GM23338 (cell line): ENCODE data around the gene MYO3B. TPM values are rescaled to one million over a fixed set of nuclear protein-coding genes. Genes with fewer than 3 reads are reported as not detected.

Source experiments
- ATAC-seq: fragments of 200-7000 bp; cut with Tn5 transposase; 3 replicates; pipeline ENCODE4 v1.9.1; 2020
- DNase-seq: peaks from one replicate; pipeline ENCODE4 v3.0.0-alpha.2; 2015; ENCODE audit warnings: low spot score
- H2AFZ ChIP-seq: fragments of 200-600 bp; sonication (generic); 2 replicates; pipeline ENCODE4 v1.8.0; 2016; ENCODE audit warnings: antibody characterized with exemption, mild to moderate bottlenecking, moderate library complexity
- H3F3A ChIP-seq: fragments of 200-600 bp; sonication (generic); replicated peaks from 2 replicates; pipeline ENCODE4 v1.8.0; 2017; ENCODE audit warnings: antibody characterized with exemption, mixed run types, low read depth
- H3K27ac ChIP-seq: fragments of 200-600 bp; sonication (generic); 2 replicates; pipeline ENCODE4 v1.6.1; 2016; ENCODE audit warnings: low read depth
- H3K27me3 ChIP-seq: fragments of 200-600 bp; sonication (generic); 2 replicates; pipeline ENCODE4 v1.8.0; 2016; ENCODE audit warnings: mild to moderate bottlenecking, mixed run types, moderate library complexity; ENCODE audit not compliant: insufficient read depth
- H3K36me3 ChIP-seq: fragments of 200-600 bp; sonication (generic); 2 replicates; pipeline ENCODE4 v1.8.0; 2016; ENCODE audit warnings: mild to moderate bottlenecking; ENCODE audit not compliant: insufficient read depth
- H3K4me1 ChIP-seq: fragments of 200-600 bp; sonication (generic); 2 replicates; pipeline ENCODE4 v1.8.0; 2016; ENCODE audit warnings: mild to moderate bottlenecking, moderate library complexity; ENCODE audit not compliant: insufficient read depth
- H3K4me2 ChIP-seq: fragments of 200-600 bp; sonication (generic); 2 replicates; pipeline ENCODE4 v1.7.1; 2017; ENCODE audit warnings: mixed run types
- H3K4me3 ChIP-seq: fragments of 200-600 bp; sonication (generic); 2 replicates; pipeline ENCODE4 v1.6.1; 2016; ENCODE audit warnings: mixed run types
- H3K79me2 ChIP-seq: fragments of 200-600 bp; sonication (generic); replicated peaks from 2 replicates; pipeline ENCODE4 v1.8.0; 2017; ENCODE audit warnings: mild to moderate bottlenecking; ENCODE audit not compliant: insufficient read depth
- H3K9me2 ChIP-seq: fragments of 200-600 bp; sonication (generic); 2 replicates; pipeline ENCODE4 v1.8.0; 2017; ENCODE audit not compliant: insufficient read depth
- H4K20me1 ChIP-seq: fragments of 200-600 bp; sonication (generic); replicated peaks from 2 replicates; pipeline ENCODE4 v1.8.0; 2017; ENCODE audit warnings: mild to moderate bottlenecking; ENCODE audit not compliant: insufficient read depth
- H3K27ac Mint-ChIP-seq: 2 replicates; pipeline ENCODE4 v1.8.0; 2020; ENCODE audit warnings: inconsistent platforms, mild to moderate bottlenecking, moderate library complexity, mixed read lengths
- H3K27me3 Mint-ChIP-seq: 3 replicates; pipeline ENCODE4 v1.8.0; 2022; ENCODE audit warnings: low read depth, mild to moderate bottlenecking, moderate library complexity, mixed read lengths, inconsistent platforms; ENCODE audit not compliant: insufficient read depth, poor library complexity
- H3K36me3 Mint-ChIP-seq: 3 replicates; pipeline ENCODE4 v1.8.0; 2021; ENCODE audit warnings: low read depth, mild to moderate bottlenecking, inconsistent platforms, moderate library complexity, mixed read lengths
- H3K4me1 Mint-ChIP-seq: 3 replicates; pipeline ENCODE4 v1.8.0; 2020; ENCODE audit warnings: mild to moderate bottlenecking, inconsistent platforms, mixed read lengths
- H3K4me3 Mint-ChIP-seq: 3 replicates; pipeline ENCODE4 v1.8.0; 2021; ENCODE audit warnings: moderate library complexity, mild to moderate bottlenecking, inconsistent platforms, mixed read lengths
- H3K9me3 Mint-ChIP-seq: 3 replicates; pipeline ENCODE4 v1.8.0; 2020; ENCODE audit warnings: moderate library complexity, mild to moderate bottlenecking, inconsistent platforms, mixed read lengths
- CREB1 ChIP-seq: fragments of 250-450 bp; sonication (Bioruptor Pico); IDR thresholded peaks from 2 replicates; pipeline ENCODE4 v1.5.0; 2020; ENCODE audit warnings: low read depth, mild to moderate bottlenecking, moderate library complexity
- CTCF ChIP-seq, 2 experiments: fragments of 200-600 bp in 1 of 2; sonication (generic) in 1 of 2; conservative IDR thresholded peaks; 2 replicates each; pipeline versions ENCODE4 v1.5.1 to v1.6.1; 2016 to 2017; ENCODE audit warnings: antibody characterized with exemption in 2 of 2, low read depth in 2 of 2, mild to moderate bottlenecking in 2 of 2, moderate library complexity in 1 of 2
- ETS1 ChIP-seq: IDR thresholded peaks from 2 replicates; pipeline ENCODE4 v1.6.1; 2016; ENCODE audit warnings: antibody characterized with exemption
- EZH2 ChIP-seq: fragments of 200-600 bp; sonication (generic); IDR thresholded peaks from one replicate; pipeline ENCODE4 v1.8.0; 2017; ENCODE audit warnings: antibody characterized with exemption, mild to moderate bottlenecking, low read depth; ENCODE audit not compliant: unreplicated experiment
- EZH2phosphoT487 ChIP-seq: fragments of 200-600 bp; sonication (generic); IDR thresholded peaks from one replicate; pipeline ENCODE4 v1.8.1; 2018; ENCODE audit warnings: antibody characterized with exemption; ENCODE audit not compliant: unreplicated experiment
- JUNB ChIP-seq: IDR thresholded peaks from one replicate; pipeline ENCODE4 v1.6.1; 2016; ENCODE audit warnings: antibody characterized with exemption; ENCODE audit not compliant: unreplicated experiment
- NANOG ChIP-seq: IDR thresholded peaks from 2 replicates; pipeline ENCODE4 v1.6.1; 2016; ENCODE audit warnings: antibody characterized with exemption, borderline replicate concordance
- POLR2AphosphoS5 ChIP-seq: IDR thresholded peaks from 2 replicates; pipeline ENCODE4 v1.6.1; 2016; ENCODE audit warnings: antibody characterized with exemption, low read depth
- REST ChIP-seq: IDR thresholded peaks from one replicate; pipeline ENCODE4 v1.6.1; 2018; ENCODE audit warnings: antibody characterized with exemption; ENCODE audit not compliant: unreplicated experiment
- STAT1 ChIP-seq: IDR thresholded peaks from one replicate; pipeline ENCODE4 v1.6.1; 2016; ENCODE audit warnings: antibody characterized with exemption; ENCODE audit not compliant: unreplicated experiment
- ZNF114 ChIP-seq: fragments of 250-450 bp; sonication (Bioruptor Pico); IDR thresholded peaks from 2 replicates; pipeline ENCODE4 v1.5.0; 2020; ENCODE audit warnings: mild to moderate bottlenecking, moderate library complexity
- ZNF331 ChIP-seq: fragments of 250-450 bp; sonication (Bioruptor Pico); IDR thresholded peaks from 2 replicates; pipeline ENCODE4 v1.5.0; 2020; ENCODE audit warnings: low read depth, mild to moderate bottlenecking, moderate library complexity
- polyA plus RNA-seq: library from polyadenylated mRNA; unstranded; fragments of >200 nt; fragmentation: Nextera tagmentation; extraction: Ambion mirVana; gene quantifications from 2 replicates; pipeline ENCODE4 v1.2.1, GENCODE V29; 2016
- total RNA-seq: library from RNA; depleted of rRNA; stranded (reverse); fragments of >200 nt; shearing (Covaris generic); gene quantifications from 2 replicates; pipeline ENCODE4 v1.2.3, GENCODE V29; 2014

The MYO3B gene
- total and polyA plus RNA-seq, 2 experiments from 2014 or later, result 0.42 TPM; not detected in 1

- TF ChIP-seq REST (no peak), JUNB (no peak), EZH2 (no peak), POLR2AphosphoS5 (no peak), CTCF (conservative IDR thresholded peaks at IDR 0.05; ENCODE audit: low read depth in 2 of 2) (no peak)
Observed at GRCh38 chr2:170587922-170588321, 410.0 kb downstream of the MYO3B start (continued).

GRCh38 chr2:170588729-170589128 lies 410.8 kb downstream of the MYO3B start:
- H3K27me3 Mint-ChIP-seq, result no peaks in the 10 kb centered on the region
- Histone ChIP-seq H3K79me2 (no peaks in the 10 kb centered on the region), H3K9me2 (no peaks in the 10 kb centered on the region), H4K20me1 (no peaks in the 10 kb centered on the region), H3K36me3 (no peaks in the 10 kb centered on the region), H3K27ac (no peak overlapping the region), H3K27me3 (no peaks in the 10 kb centered on the region), H3K4me1 (no peaks in the 10 kb centered on the region), H3K4me2 (no peak overlapping the region), H3F3A (no peaks in the 10 kb centered on the region), H2AFZ (no peak overlapping the region), H3K4me3 (no peak overlapping the region)
- H3K36me3 Mint-ChIP-seq, result no peaks in the 10 kb centered on the region
- H3K27ac Mint-ChIP-seq, result no peak overlapping the region
- DNase-seq (no peak), ATAC-seq (no peak)
- no peak for TF ChIP-seq EZH2phosphoT487
- TF ChIP-seq JUNB, result no peak
- TF ChIP-seq ZNF331 (CRISPR knock-in tag), result no peak
- no peak for TF ChIP-seq STAT1
- no peaks in the 10 kb centered on the region for H3K4me1 Mint-ChIP-seq
- no peaks in the 10 kb centered on the region for H3K9me3 Mint-ChIP-seq
- no peak overlapping the region for H3K4me3 Mint-ChIP-seq

- Histone ChIP-seq H2AFZ (peak overlapping the region; percentile 86), H3K4me3 (no peak overlapping the region), H3K9me2 (no peaks in the 10 kb centered on the region), H3K4me1 (no peaks in the 10 kb centered on the region), H3K27ac (no peak overlapping the region), H3K36me3 (no peaks in the 10 kb centered on the region), H4K20me1 (no peaks in the 10 kb centered on the region), H3K79me2 (no peaks in the 10 kb centered on the region), H3K27me3 (no peaks in the 10 kb centered on the region), H3K4me2 (no peak overlapping the region), H3F3A (no peaks in the 10 kb centered on the region)
- no peak overlapping the region for H3K4me3 Mint-ChIP-seq
- H3K9me3 Mint-ChIP-seq, result no peaks in the 10 kb centered on the region; the same call in 2 of the 3 replicates
- H3K36me3 Mint-ChIP-seq, result no peaks in the 10 kb centered on the region
- ATAC-seq (no peak), DNase-seq (no peak)
- no peaks in the 10 kb centered on the region for H3K27me3 Mint-ChIP-seq
- no peaks in the 10 kb centered on the region for H3K4me1 Mint-ChIP-seq
- no peak overlapping the region for H3K27ac Mint-ChIP-seq
- TF ChIP-seq NANOG (no peak), JUNB (no peak), CREB1 (no peak), POLR2AphosphoS5 (no peak), EZH2 (no peak), EZH2phosphoT487 (no peak), ZNF114 (CRISPR knock-in tag) (no peak), ETS1 (no peak), ZNF331 (CRISPR knock-in tag) (no peak), STAT1 (no peak), CTCF (conservative IDR thresholded peaks at IDR 0.05; ENCODE audit: low read depth in 2 of 2) (no peak)
Observed at GRCh38 chr2:170596576-170596975, 418.6 kb downstream of the MYO3B start.
